ENCODE data around the gene SCARF2.
"Not testable (repeated sequence)": the region's sequence is repeated elsewhere in the genome, so short reads cannot be mapped to it uniquely, and the experiment has no call there.

The SCARF2 gene

GRCh38 chr22:20384171-20384570 lies 53.5 kb downstream of the SCARF2 start:
- Histone ChIP-seq H3K4me1 (ENCODE audit: insufficient read depth, poor library complexity, severe bottlenecking) (peaks cover 4% of the 10 kb centered on the region), H3K36me3 (ENCODE audit: low read depth) (no peaks in the 10 kb centered on the region), H3K9me3 (ENCODE audit: severe bottlenecking) (peaks cover 2% of the 10 kb centered on the region), H3K27me3 (ENCODE audit: insufficient read depth, poor library complexity, severe bottlenecking) (peaks cover 4% of the 10 kb centered on the region), H3K27ac (ENCODE audit: poor library complexity, severe bottlenecking) (no peak overlapping the region), H3K4me3 (ENCODE audit: severe bottlenecking) (no peak overlapping the region)
- DNase-seq (ENCODE audit: low spot score) (no peak), ATAC-seq (ENCODE audit: low read depth) (no peak)
- no peak for TF ChIP-seq CTCF (IDR thresholded peaks at IDR 0.05; ENCODE audit: poor library complexity, severe bottlenecking)

- peaks cover 4% of the 10 kb centered on the region for H3K4me1 ChIP-seq (ENCODE audit: insufficient read depth, poor library complexity, severe bottlenecking)
- H3K27ac ChIP-seq (ENCODE audit: poor library complexity, severe bottlenecking) = no peak overlapping the region
- H3K4me3 ChIP-seq (ENCODE audit: severe bottlenecking) = no peak overlapping the region
- H3K9me3 ChIP-seq (ENCODE audit: severe bottlenecking) = peaks cover 2% of the 10 kb centered on the region
- H3K36me3 ChIP-seq (ENCODE audit: low read depth) = no peaks in the 10 kb centered on the region
- ATAC-seq (ENCODE audit: low read depth) = no peak
- H3K27me3 ChIP-seq (ENCODE audit: insufficient read depth, poor library complexity, severe bottlenecking) = peaks cover 4% of the 10 kb centered on the region
- DNase-seq (ENCODE audit: low spot score) = no peak
- no peak for TF ChIP-seq CTCF (IDR thresholded peaks at IDR 0.05; ENCODE audit: poor library complexity, severe bottlenecking)
Measured at GRCh38 chr22:20383538-20383937, 54.1 kb downstream of the SCARF2 start.

GRCh38 chr22:20380486-20380885 lies 57.1 kb downstream of the SCARF2 start:
- ATAC-seq (ENCODE audit: low read depth) = peak; percentile 56; the same call in 1 of the 3 replicates
- no peak for TF ChIP-seq CTCF (IDR thresholded peaks at IDR 0.05; ENCODE audit: poor library complexity, severe bottlenecking)
- DNase-seq (ENCODE audit: low spot score) = no peak
- Histone ChIP-seq H3K36me3 (ENCODE audit: low read depth) (no peaks in the 10 kb centered on the region), H3K4me3 (ENCODE audit: severe bottlenecking) (no peak overlapping the region), H3K9me3 (ENCODE audit: severe bottlenecking) (peaks cover 2% of the 10 kb centered on the region), H3K4me1 (ENCODE audit: insufficient read depth, poor library complexity, severe bottlenecking) (peaks cover 4% of the 10 kb centered on the region), H3K27me3 (ENCODE audit: insufficient read depth, poor library complexity, severe bottlenecking) (no peaks in the 10 kb centered on the region), H3K27ac (ENCODE audit: poor library complexity, severe bottlenecking) (no peak overlapping the region)

- H3K27me3 ChIP-seq (ENCODE audit: insufficient read depth, poor library complexity, severe bottlenecking); DNase-seq (ENCODE audit: low spot score): not testable (repeated sequence)
Measured at GRCh38 chr22:20378684-20379083, 58.9 kb downstream of the SCARF2 start.

GRCh38 chr22:20378110-20378509 lies 59.5 kb downstream of the SCARF2 start:
- Histone ChIP-seq H3K27me3 (ENCODE audit: insufficient read depth, poor library complexity, severe bottlenecking) (no peaks in the 10 kb centered on the region), H3K36me3 (ENCODE audit: low read depth) (no peaks in the 10 kb centered on the region), H3K4me3 (ENCODE audit: severe bottlenecking) (no peak overlapping the region), H3K9me3 (ENCODE audit: severe bottlenecking) (peaks cover 1% of the 10 kb centered on the region), H3K27ac (ENCODE audit: poor library complexity, severe bottlenecking) (no peak overlapping the region), H3K4me1 (ENCODE audit: insufficient read depth, poor library complexity, severe bottlenecking) (peaks cover 4% of the 10 kb centered on the region)
- no peak for TF ChIP-seq CTCF (IDR thresholded peaks at IDR 0.05; ENCODE audit: poor library complexity, severe bottlenecking)
- ATAC-seq (ENCODE audit: low read depth) (no peak), DNase-seq (ENCODE audit: low spot score) (no peak)

More at GRCh38 chr22:20378684-20379083, 58.9 kb downstream of the SCARF2 start:
- not testable (repeated sequence) for H3K4me1 ChIP-seq (ENCODE audit: insufficient read depth, poor library complexity, severe bottlenecking); ATAC-seq (ENCODE audit: low read depth); H3K27ac ChIP-seq (ENCODE audit: poor library complexity, severe bottlenecking); H3K9me3 ChIP-seq (ENCODE audit: severe bottlenecking); H3K4me3 ChIP-seq (ENCODE audit: severe bottlenecking); H3K36me3 ChIP-seq (ENCODE audit: low read depth)

- not testable (repeated sequence) for H3K4me1 ChIP-seq (ENCODE audit: insufficient read depth, poor library complexity, severe bottlenecking)
Measured at GRCh38 chr22:20376983-20377382, 60.6 kb downstream of the SCARF2 start.

GRCh38 chr22:20376281-20376680 lies 61.3 kb downstream of the SCARF2 start:
- H3K36me3 ChIP-seq (ENCODE audit: low read depth); ATAC-seq (ENCODE audit: low read depth); DNase-seq (ENCODE audit: low spot score); H3K27me3 ChIP-seq (ENCODE audit: insufficient read depth, poor library complexity, severe bottlenecking); H3K4me3 ChIP-seq (ENCODE audit: severe bottlenecking); H3K9me3 ChIP-seq (ENCODE audit: severe bottlenecking); H3K27ac ChIP-seq (ENCODE audit: poor library complexity, severe bottlenecking); H3K4me1 ChIP-seq (ENCODE audit: insufficient read depth, poor library complexity, severe bottlenecking): not testable (repeated sequence)

More at GRCh38 chr22:20376983-20377382, 60.6 kb downstream of the SCARF2 start:
- not testable (repeated sequence) for DNase-seq (ENCODE audit: low spot score); H3K27ac ChIP-seq (ENCODE audit: poor library complexity, severe bottlenecking); H3K4me3 ChIP-seq (ENCODE audit: severe bottlenecking); H3K27me3 ChIP-seq (ENCODE audit: insufficient read depth, poor library complexity, severe bottlenecking); ATAC-seq (ENCODE audit: low read depth); H3K9me3 ChIP-seq (ENCODE audit: severe bottlenecking); H3K36me3 ChIP-seq (ENCODE audit: low read depth)
